GM18508 (cell line): ENCODE data around the gene FADS6.

Experiments used
- ATAC-seq: cut with Tn5 transposase; IDR thresholded peaks from one replicate; pipeline ENCODE4 v1.9.1; 2021; ENCODE audit warnings: moderate number of reproducible peaks; ENCODE audit not compliant: insufficient read depth, unreplicated experiment

FADS6 gene

GRCh38 chr17:74836691-74837467 is 56.6 kb downstream of the FADS6 start:
- ATAC-seq, result no peak

GRCh38 chr17:74836191-74836590 is 57.2 kb downstream of the FADS6 start:
- ATAC-seq, result no peak

- no peak for ATAC-seq
Observed at GRCh38 chr17:74833501-74834377, 59.7 kb downstream of the FADS6 start.

GRCh38 chr17:74832421-74832820 is 61.0 kb downstream of the FADS6 start:
- ATAC-seq, result no peak

GRCh38 chr17:74831444-74832146 is 61.8 kb downstream of the FADS6 start:
- ATAC-seq, result no peak

GRCh38 chr17:74830861-74831260 is 62.6 kb downstream of the FADS6 start:
- no peak for ATAC-seq

- no peak for ATAC-seq
Observed at GRCh38 chr17:74827800-74828199, 65.6 kb downstream of the FADS6 start.
